ENCODE results near the gene PCDH19. TPM values are rescaled to one million over a fixed set of nuclear protein-coding genes. Genes with fewer than 3 reads are reported as not detected.

Gene PCDH19
- total RNA-seq, 1 experiment from 2014 or later = 0.04 TPM

GRCh38 chrX:100277231-100277630 lies 132.8 kb downstream of the PCDH19 start:
- H3K4me2 ChIP-seq = no peak overlapping the region
- H3K27me3 ChIP-seq (ENCODE audit: insufficient read depth, low read depth) = no peaks in the 10 kb centered on the region
- ChIA-PET CTCF (no interaction called here), POLR2A (ENCODE audit: unreplicated experiment) (no interaction called here)
- no peaks in the 10 kb centered on the region for H3F3A ChIP-seq (ENCODE audit: insufficient read depth, low read depth)
- no peak for DNase-seq
- TF ChIP-seq EZH2 (IDR thresholded peaks at IDR 0.05; ENCODE audit: low read depth) (no peak), CTCF (conservative IDR thresholded peaks at IDR 0.05) (no peak)
- H4K20me1 ChIP-seq (ENCODE audit: insufficient read depth) = no peaks in the 10 kb centered on the region
- no peaks in the 10 kb centered on the region for H3K9me3 ChIP-seq (ENCODE audit: insufficient read depth, low read depth)
- BruUV-seq (replicated peaks) = no TSS peak
- H3K79me2 ChIP-seq (ENCODE audit: low read depth) = no peaks in the 10 kb centered on the region
- no peak overlapping the region for H2AFZ ChIP-seq
- H3K27ac ChIP-seq = no peak overlapping the region
- H3K9me2 ChIP-seq (ENCODE audit: insufficient read depth) = no peaks in the 10 kb centered on the region
- no peaks in the 10 kb centered on the region for H3K4me1 ChIP-seq (replicated peaks; ENCODE audit: insufficient read depth)
- intact Hi-C loops (cut with micrococcal nuclease; ENCODE audit: unreplicated experiment) = no loop called here
- no peaks in the 10 kb centered on the region for H3K36me3 ChIP-seq (ENCODE audit: low read depth)
- H3K4me3 ChIP-seq = no peak overlapping the region

- BruUV-seq (replicated peaks) = no TSS peak
- Histone ChIP-seq H3K4me2 (no peak overlapping the region), H3K27me3 (ENCODE audit: insufficient read depth, low read depth) (no peaks in the 10 kb centered on the region), H3K9me3 (ENCODE audit: insufficient read depth, low read depth) (no peaks in the 10 kb centered on the region), H3K4me1 (replicated peaks; ENCODE audit: insufficient read depth) (no peaks in the 10 kb centered on the region), H3K9me2 (ENCODE audit: insufficient read depth) (no peaks in the 10 kb centered on the region), H4K20me1 (ENCODE audit: insufficient read depth) (no peaks in the 10 kb centered on the region), H2AFZ (no peak overlapping the region), H3K36me3 (ENCODE audit: low read depth) (no peaks in the 10 kb centered on the region), H3K27ac (no peak overlapping the region), H3F3A (ENCODE audit: insufficient read depth, low read depth) (no peaks in the 10 kb centered on the region), H3K4me3 (no peak overlapping the region), H3K79me2 (ENCODE audit: low read depth) (no peaks in the 10 kb centered on the region)
- ChIA-PET POLR2A (ENCODE audit: unreplicated experiment) (no interaction called here), CTCF (no interaction called here)
- no peak for TF ChIP-seq EZH2 (IDR thresholded peaks at IDR 0.05; ENCODE audit: low read depth)
- TF ChIP-seq CTCF (conservative IDR thresholded peaks at IDR 0.05) = no peak
- intact Hi-C loops (cut with micrococcal nuclease; ENCODE audit: unreplicated experiment) = no loop called here
- no peak for DNase-seq
Measured at GRCh38 chrX:100274916-100275315, 135.2 kb downstream of the PCDH19 start.

- TF ChIP-seq CTCF (conservative IDR thresholded peaks at IDR 0.05) (no peak), EZH2 (IDR thresholded peaks at IDR 0.05; ENCODE audit: low read depth) (no peak)
- Histone ChIP-seq H3K4me3 (no peak overlapping the region), H3K9me2 (ENCODE audit: insufficient read depth) (no peaks in the 10 kb centered on the region), H3K79me2 (ENCODE audit: low read depth) (no peaks in the 10 kb centered on the region), H3K27me3 (ENCODE audit: insufficient read depth, low read depth) (no peaks in the 10 kb centered on the region), H3K4me1 (replicated peaks; ENCODE audit: insufficient read depth) (no peaks in the 10 kb centered on the region), H2AFZ (no peak overlapping the region), H3K4me2 (no peak overlapping the region), H4K20me1 (ENCODE audit: insufficient read depth) (no peaks in the 10 kb centered on the region), H3K9me3 (ENCODE audit: insufficient read depth, low read depth) (no peaks in the 10 kb centered on the region), H3K27ac (no peak overlapping the region), H3F3A (ENCODE audit: insufficient read depth, low read depth) (no peaks in the 10 kb centered on the region), H3K36me3 (ENCODE audit: low read depth) (no peaks in the 10 kb centered on the region)
- no TSS peak for BruUV-seq (replicated peaks)
- ChIA-PET CTCF (no interaction called here), POLR2A (ENCODE audit: unreplicated experiment) (no interaction called here)
- intact Hi-C loops (cut with micrococcal nuclease; ENCODE audit: unreplicated experiment) = no loop called here
- DNase-seq = no peak
Measured at GRCh38 chrX:100265179-100265578, 144.9 kb downstream of the PCDH19 start.
